HEK293 (cell line): ENCODE data around the gene NUP35.
A peak's percentile ranks its signal among the peaks of the same experiment; 100 is the strongest.

Source experiments
- CTCF ChIA-PET: fragments of 350-600 bp; formaldehyde crosslinking; extraction: SDS; loops from one replicate; lab custom pipeline; 2021; ENCODE audit warnings: antibody characterized with exemption; lab: Yijun Ruan, JAX
- POLR2A ChIA-PET: fragments of 300-600 bp; formaldehyde crosslinking; extraction: SDS; loops from one replicate; lab custom pipeline; 2020; ENCODE audit warnings: antibody characterized with exemption, inconsistent platforms; lab: Yijun Ruan, JAX
- H3K27ac ChIP-seq: fragments of 200-500 bp; sonication (Bioruptor generic); 2 replicates; pipeline ENCODE4 v1.5.1; 2014; ENCODE audit warnings: low read depth, low read length, control low read depth, inconsistent platforms; ENCODE audit errors: extremely low read depth
- H3K36me3 ChIP-seq, 2 experiments: fragments of 200-500 bp in 1 of 2; sonication (Bioruptor generic) in 1 of 2; 1 replicate in 1 of 2; 2 replicates in 1 of 2; pipeline ENCODE4 v1.5.1; 2014 to 2017; ENCODE audit warnings: inconsistent platforms in 2 of 2, low read length in 2 of 2; ENCODE audit not compliant: control insufficient read depth in 2 of 2, insufficient read depth in 1 of 2
- H3K4me1 ChIP-seq: fragments of 200-500 bp; sonication (Bioruptor generic); 2 replicates; pipeline ENCODE4 v1.5.1; 2014; ENCODE audit warnings: mild to moderate bottlenecking, low read length, inconsistent platforms; ENCODE audit not compliant: control insufficient read depth, insufficient read depth
- H3K4me3 ChIP-seq: 2 replicates; pipeline ENCODE4 v1.5.1; 2011; ENCODE audit warnings: low read depth, mild to moderate bottlenecking, control low read depth, low read length, moderate library complexity
- H3K9me3 ChIP-seq: fragments of 200-500 bp; sonication (Bioruptor generic); 2 replicates; pipeline ENCODE4 v1.5.1; 2014; ENCODE audit warnings: low read depth, low read length, inconsistent platforms; ENCODE audit not compliant: control insufficient read depth, insufficient read depth
- EGR2 ChIP-seq: fragments of 450-650 bp; formaldehyde crosslinking; IDR thresholded peaks from 2 replicates; pipeline ENCODE4 v1.5.1; 2016; ENCODE audit warnings: low read depth, missing biosample characterization, missing genetic modification characterization
- PRDM1 ChIP-seq: fragments of 450-650 bp; formaldehyde crosslinking; IDR thresholded peaks from 2 replicates; pipeline ENCODE4; 2016; ENCODE audit warnings: missing biosample characterization, missing genetic modification characterization
- ZBTB1 ChIP-seq: fragments of 450-650 bp; formaldehyde crosslinking; IDR thresholded peaks from 2 replicates; pipeline ENCODE4 v1.5.1; 2016; ENCODE audit warnings: missing biosample characterization, missing genetic modification characterization
- ZBTB21 ChIP-seq: fragments of 450-650 bp; formaldehyde crosslinking; IDR thresholded peaks from 2 replicates; pipeline ENCODE4 v1.5.1; 2017; ENCODE audit warnings: missing biosample characterization, missing genetic modification characterization
- ZFHX2 ChIP-seq: fragments of 450-650 bp; formaldehyde crosslinking; conservative IDR thresholded peaks from 2 replicates; pipeline ENCODE4 v1.5.1; 2016; ENCODE audit warnings: missing biosample characterization, missing genetic modification characterization
- ZNF133 ChIP-seq: fragments of 450-650 bp; formaldehyde crosslinking; IDR thresholded peaks from 2 replicates; pipeline ENCODE4 v1.5.1; 2016; ENCODE audit warnings: missing biosample characterization, missing genetic modification characterization
- ZNF155 ChIP-seq: fragments of 450-650 bp; formaldehyde crosslinking; IDR thresholded peaks from 2 replicates; pipeline ENCODE4 v1.5.1; 2016; ENCODE audit warnings: missing biosample characterization, missing genetic modification characterization
- ZNF223 ChIP-seq: fragments of 450-650 bp; formaldehyde crosslinking; IDR thresholded peaks from 2 replicates; pipeline ENCODE4 v1.5.1; 2016; ENCODE audit warnings: missing biosample characterization, missing genetic modification characterization
- ZNF23 ChIP-seq: fragments of 450-650 bp; formaldehyde crosslinking; IDR thresholded peaks from 2 replicates; pipeline ENCODE4 v1.5.1; 2016; ENCODE audit warnings: missing biosample characterization, missing genetic modification characterization, borderline replicate concordance
- ZNF274 ChIP-seq, 2 experiments: fragments of 200-500 bp in 1 of 2; fragments of 450-650 bp in 1 of 2; sonication (Bioruptor generic) in 1 of 2; formaldehyde crosslinking in 1 of 2; IDR thresholded peaks; 2 replicates each; pipeline versions ENCODE4 v1.5.1 to v1.6.1; 2014 to 2016; ENCODE audit warnings: borderline replicate concordance in 1 of 2, inconsistent platforms in 1 of 2, low read length in 1 of 2, missing biosample characterization in 1 of 2, missing genetic modification characterization in 1 of 2
- ZNF366 ChIP-seq: fragments of 450-650 bp; formaldehyde crosslinking; conservative IDR thresholded peaks from 2 replicates; pipeline ENCODE4 v1.5.1; 2016; ENCODE audit warnings: missing biosample characterization, missing genetic modification characterization
- ZNF530 ChIP-seq: fragments of 450-650 bp; formaldehyde crosslinking; IDR thresholded peaks from 2 replicates; pipeline ENCODE4 v1.5.1; 2016; ENCODE audit warnings: low read depth, missing biosample characterization, missing genetic modification characterization
- ZNF549 ChIP-seq: fragments of 450-650 bp; IDR thresholded peaks from 2 replicates; pipeline ENCODE4 v1.5.1; 2018; ENCODE audit warnings: missing biosample characterization, missing genetic modification characterization, mild to moderate bottlenecking, inconsistent platforms, moderate library complexity
- ZNF623 ChIP-seq: fragments of 450-650 bp; formaldehyde crosslinking; IDR thresholded peaks from 2 replicates; pipeline ENCODE4 v1.5.1; 2016; ENCODE audit warnings: missing biosample characterization, missing genetic modification characterization
- ZNF660 ChIP-seq: fragments of 450-650 bp; IDR thresholded peaks from 2 replicates; pipeline ENCODE4 v1.5.1; 2018; ENCODE audit warnings: missing biosample characterization, mild to moderate bottlenecking, missing genetic modification characterization
- ZNF677 ChIP-seq: fragments of 450-650 bp; IDR thresholded peaks from 2 replicates; pipeline ENCODE4 v1.5.0; 2018; ENCODE audit warnings: missing biosample characterization, mild to moderate bottlenecking, missing genetic modification characterization, moderate library complexity
- ZNF777 ChIP-seq: fragments of 450-650 bp; formaldehyde crosslinking; IDR thresholded peaks from 2 replicates; pipeline ENCODE4 v1.5.1; 2017; ENCODE audit warnings: missing biosample characterization, missing genetic modification characterization, borderline replicate concordance
- TF ChIP-seq, protein P1 (sequence below): fragments of 450-650 bp; formaldehyde crosslinking; IDR thresholded peaks from 2 replicates; pipeline ENCODE4 v1.5.1; 2016; ENCODE audit warnings: missing biosample characterization, missing genetic modification characterization, low read depth
- TF ChIP-seq, protein P2 (sequence below): fragments of 450-650 bp; formaldehyde crosslinking; IDR thresholded peaks from 2 replicates; pipeline ENCODE4; 2016; ENCODE audit warnings: missing biosample characterization, missing genetic modification characterization
- TF ChIP-seq, protein P3 (sequence below): fragments of 450-650 bp; IDR thresholded peaks from 2 replicates; pipeline ENCODE4 v1.5.1; 2018; ENCODE audit warnings: missing biosample characterization, mild to moderate bottlenecking, missing genetic modification characterization
- TF ChIP-seq, protein P4 (sequence below): fragments of 450-650 bp; formaldehyde crosslinking; IDR thresholded peaks from 2 replicates; pipeline ENCODE4 v1.5.1; 2016; ENCODE audit warnings: missing biosample characterization, missing genetic modification characterization
- TF ChIP-seq, protein P5 (sequence below): fragments of 450-650 bp; formaldehyde crosslinking; IDR thresholded peaks from 2 replicates; pipeline ENCODE4 v1.5.1; 2017; ENCODE audit warnings: missing biosample characterization, missing genetic modification characterization
- TF ChIP-seq, protein P6 (sequence below): fragments of 450-650 bp; formaldehyde crosslinking; IDR thresholded peaks from 2 replicates; pipeline ENCODE4 v1.5.1; 2016; ENCODE audit warnings: missing biosample characterization, missing genetic modification characterization, low read depth

Gene NUP35

DNA sequence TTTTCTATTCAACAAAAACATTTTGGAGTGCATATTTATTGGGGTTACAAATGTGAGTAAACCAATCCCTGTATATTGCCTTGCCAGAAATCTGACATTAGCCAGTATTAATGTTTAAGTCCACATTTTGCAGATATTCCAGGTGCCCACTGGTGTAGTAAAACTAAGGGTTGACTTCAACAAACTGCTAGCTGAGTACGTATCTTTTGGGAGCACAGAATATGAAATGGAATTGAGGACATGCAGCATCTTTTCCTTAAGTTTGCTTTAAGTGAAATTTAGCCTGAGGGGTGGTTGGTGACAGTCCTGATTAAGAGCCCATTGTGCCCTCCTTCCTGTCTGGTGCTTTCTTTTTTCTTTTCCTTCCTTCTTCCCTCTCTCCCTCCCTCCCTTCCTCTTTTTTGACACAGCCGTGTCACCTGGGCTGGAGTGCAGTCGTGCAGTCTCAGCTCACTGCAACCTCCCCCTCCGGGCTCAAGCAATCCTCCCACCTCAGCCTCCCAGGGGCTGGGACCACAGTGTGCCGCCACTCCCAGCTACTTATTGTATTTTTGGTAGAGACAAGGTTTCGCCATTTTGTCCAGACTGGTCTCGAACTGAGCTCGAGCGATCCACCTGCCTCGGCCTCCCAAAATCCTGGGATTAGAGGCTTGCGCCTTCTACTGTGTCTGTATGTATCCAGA, 1.6 kb downstream of the NUP35 start:
- ChIA-PET CTCF (no interaction called here), POLR2A (interaction anchor here (0.6 kb wide), 1 partner anchor 114 kb away, joined by 5 read pairs; no protein-coding TSS in a partner anchor)
- no peak overlapping the region for H3K27ac ChIP-seq
- H3K36me3 ChIP-seq = peaks cover 1 to 20% of the 10 kb centered on the region in 2 experiments; a peak in 2 of 3 replicates
- no peak overlapping the region; the same call in 1 of the 2 replicates for H3K4me3 ChIP-seq
- TF ChIP-seq ZNF155 (tag by site-specific recombination) = no peak
- TF ChIP-seq ZFHX2 (tag by site-specific recombination) = peak; percentile 53; the same call in 1 of the 2 replicates
- TF ChIP-seq, protein P1, sequence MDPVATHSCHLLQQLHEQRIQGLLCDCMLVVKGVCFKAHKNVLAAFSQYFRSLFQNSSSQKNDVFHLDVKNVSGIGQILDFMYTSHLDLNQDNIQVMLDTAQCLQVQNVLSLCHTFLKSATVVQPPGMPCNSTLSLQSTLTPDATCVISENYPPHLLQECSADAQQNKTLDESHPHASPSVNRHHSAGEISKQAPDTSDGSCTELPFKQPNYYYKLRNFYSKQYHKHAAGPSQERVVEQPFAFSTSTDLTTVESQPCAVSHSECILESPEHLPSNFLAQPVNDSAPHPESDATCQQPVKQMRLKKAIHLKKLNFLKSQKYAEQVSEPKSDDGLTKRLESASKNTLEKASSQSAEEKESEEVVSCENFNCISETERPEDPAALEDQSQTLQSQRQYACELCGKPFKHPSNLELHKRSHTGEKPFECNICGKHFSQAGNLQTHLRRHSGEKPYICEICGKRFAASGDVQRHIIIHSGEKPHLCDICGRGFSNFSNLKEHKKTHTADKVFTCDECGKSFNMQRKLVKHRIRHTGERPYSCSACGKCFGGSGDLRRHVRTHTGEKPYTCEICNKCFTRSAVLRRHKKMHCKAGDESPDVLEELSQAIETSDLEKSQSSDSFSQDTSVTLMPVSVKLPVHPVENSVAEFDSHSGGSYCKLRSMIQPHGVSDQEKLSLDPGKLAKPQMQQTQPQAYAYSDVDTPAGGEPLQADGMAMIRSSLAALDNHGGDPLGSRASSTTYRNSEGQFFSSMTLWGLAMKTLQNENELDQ = no peak
- peak; percentile 51; the same call in 1 of the 2 replicates for TF ChIP-seq PRDM1
- TF ChIP-seq ZBTB1 (tag by site-specific recombination) = no peak
- TF ChIP-seq EGR2 (tag by site-specific recombination) = peak; percentile 47; the same call in 1 of the 2 replicates
- no peak for TF ChIP-seq ZNF274 (IDR thresholded peaks at IDR 0.05; ENCODE audit: low read length)
- no peak for TF ChIP-seq ZNF274 (tag by site-specific recombination; IDR thresholded peaks at IDR 0.05; ENCODE audit: borderline replicate concordance)
- peak; percentile 84 for TF ChIP-seq ZNF366 (tag by site-specific recombination)
- TF ChIP-seq, protein P2, sequence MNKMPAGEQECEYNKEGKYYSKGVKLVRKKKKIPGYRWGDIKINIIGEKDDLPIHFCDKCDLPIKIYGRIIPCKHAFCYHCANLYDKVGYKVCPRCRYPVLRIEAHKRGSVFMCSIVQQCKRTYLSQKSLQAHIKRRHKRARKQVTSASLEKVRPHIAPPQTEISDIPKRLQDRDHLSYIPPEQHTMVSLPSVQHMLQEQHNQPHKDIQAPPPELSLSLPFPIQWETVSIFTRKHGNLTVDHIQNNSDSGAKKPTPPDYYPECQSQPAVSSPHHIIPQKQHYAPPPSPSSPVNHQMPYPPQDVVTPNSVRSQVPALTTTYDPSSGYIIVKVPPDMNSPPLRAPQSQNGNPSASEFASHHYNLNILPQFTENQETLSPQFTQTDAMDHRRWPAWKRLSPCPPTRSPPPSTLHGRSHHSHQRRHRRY (tag by site-specific recombination) = no peak
- no peaks in the 10 kb centered on the region for H3K9me3 ChIP-seq
- no peaks in the 10 kb centered on the region for H3K4me1 ChIP-seq

DNA sequence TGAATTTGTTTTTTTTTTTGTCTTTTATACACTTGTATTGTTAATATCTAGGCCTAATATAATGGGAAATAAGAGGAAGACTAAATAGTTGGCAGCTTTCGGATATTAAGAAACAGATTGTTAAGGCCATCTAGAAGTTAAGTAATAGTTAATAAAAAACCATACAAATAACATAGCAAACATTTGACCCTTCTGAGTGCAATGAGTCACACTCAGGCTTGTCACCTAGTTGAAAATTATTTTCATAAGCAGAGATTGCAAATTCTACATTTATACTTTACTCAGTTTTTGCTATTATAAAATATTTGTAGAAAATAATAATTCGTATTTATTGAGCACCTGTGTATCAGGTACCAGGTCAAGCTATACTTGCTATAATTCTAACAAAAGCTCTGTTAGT, 2.4 kb downstream of the NUP35 start:
- no peaks in the 10 kb centered on the region for H3K4me1 ChIP-seq
- H3K27ac ChIP-seq = no peak overlapping the region
- H3K9me3 ChIP-seq = no peaks in the 10 kb centered on the region
- no peak overlapping the region for H3K4me3 ChIP-seq
- ChIA-PET CTCF (interaction anchor here (0.6 kb wide), 1 partner anchor 255 kb away, joined by 5 read pairs; no protein-coding TSS in a partner anchor), POLR2A (interaction anchor here (0.6 kb wide), 1 partner anchor 113 kb away, joined by 5 read pairs; no protein-coding TSS in a partner anchor)
- H3K36me3 ChIP-seq = peaks cover 6 to 26% of the 10 kb centered on the region in 2 experiments; a peak in 2 of 3 replicates
- TF ChIP-seq, protein P3, sequence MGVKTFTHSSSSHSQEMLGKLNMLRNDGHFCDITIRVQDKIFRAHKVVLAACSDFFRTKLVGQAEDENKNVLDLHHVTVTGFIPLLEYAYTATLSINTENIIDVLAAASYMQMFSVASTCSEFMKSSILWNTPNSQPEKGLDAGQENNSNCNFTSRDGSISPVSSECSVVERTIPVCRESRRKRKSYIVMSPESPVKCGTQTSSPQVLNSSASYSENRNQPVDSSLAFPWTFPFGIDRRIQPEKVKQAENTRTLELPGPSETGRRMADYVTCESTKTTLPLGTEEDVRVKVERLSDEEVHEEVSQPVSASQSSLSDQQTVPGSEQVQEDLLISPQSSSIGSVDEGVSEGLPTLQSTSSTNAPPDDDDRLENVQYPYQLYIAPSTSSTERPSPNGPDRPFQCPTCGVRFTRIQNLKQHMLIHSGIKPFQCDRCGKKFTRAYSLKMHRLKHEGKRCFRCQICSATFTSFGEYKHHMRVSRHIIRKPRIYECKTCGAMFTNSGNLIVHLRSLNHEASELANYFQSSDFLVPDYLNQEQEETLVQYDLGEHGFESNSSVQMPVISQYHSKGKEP = no peak
- TF ChIP-seq, protein P4, sequence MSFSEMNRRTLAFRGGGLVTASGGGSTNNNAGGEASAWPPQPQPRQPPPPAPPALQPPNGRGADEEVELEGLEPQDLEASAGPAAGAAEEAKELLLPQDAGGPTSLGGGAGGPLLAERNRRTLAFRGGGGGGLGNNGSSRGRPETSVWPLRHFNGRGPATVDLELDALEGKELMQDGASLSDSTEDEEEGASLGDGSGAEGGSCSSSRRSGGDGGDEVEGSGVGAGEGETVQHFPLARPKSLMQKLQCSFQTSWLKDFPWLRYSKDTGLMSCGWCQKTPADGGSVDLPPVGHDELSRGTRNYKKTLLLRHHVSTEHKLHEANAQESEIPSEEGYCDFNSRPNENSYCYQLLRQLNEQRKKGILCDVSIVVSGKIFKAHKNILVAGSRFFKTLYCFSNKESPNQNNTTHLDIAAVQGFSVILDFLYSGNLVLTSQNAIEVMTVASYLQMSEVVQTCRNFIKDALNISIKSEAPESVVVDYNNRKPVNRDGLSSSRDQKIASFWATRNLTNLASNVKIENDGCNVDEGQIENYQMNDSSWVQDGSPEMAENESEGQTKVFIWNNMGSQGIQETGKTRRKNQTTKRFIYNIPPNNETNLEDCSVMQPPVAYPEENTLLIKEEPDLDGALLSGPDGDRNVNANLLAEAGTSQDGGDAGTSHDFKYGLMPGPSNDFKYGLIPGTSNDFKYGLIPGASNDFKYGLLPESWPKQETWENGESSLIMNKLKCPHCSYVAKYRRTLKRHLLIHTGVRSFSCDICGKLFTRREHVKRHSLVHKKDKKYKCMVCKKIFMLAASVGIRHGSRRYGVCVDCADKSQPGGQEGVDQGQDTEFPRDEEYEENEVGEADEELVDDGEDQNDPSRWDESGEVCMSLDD (tag by site-specific recombination) = no peak
- TF ChIP-seq ZNF223 (tag by site-specific recombination) (no peak), ZNF549 (tag by site-specific recombination) (no peak), ZNF133 (tag by site-specific recombination) (no peak), ZNF530 (no peak), ZNF777 (tag by site-specific recombination) (no peak), ZNF23 (tag by site-specific recombination) (no peak), ZNF623 (tag by site-specific recombination) (no peak), ZNF660 (tag by site-specific recombination) (no peak), PRDM1 (no peak), ZBTB21 (tag by site-specific recombination) (no peak), ZNF677 (tag by site-specific recombination) (no peak)
- TF ChIP-seq, protein P5, sequence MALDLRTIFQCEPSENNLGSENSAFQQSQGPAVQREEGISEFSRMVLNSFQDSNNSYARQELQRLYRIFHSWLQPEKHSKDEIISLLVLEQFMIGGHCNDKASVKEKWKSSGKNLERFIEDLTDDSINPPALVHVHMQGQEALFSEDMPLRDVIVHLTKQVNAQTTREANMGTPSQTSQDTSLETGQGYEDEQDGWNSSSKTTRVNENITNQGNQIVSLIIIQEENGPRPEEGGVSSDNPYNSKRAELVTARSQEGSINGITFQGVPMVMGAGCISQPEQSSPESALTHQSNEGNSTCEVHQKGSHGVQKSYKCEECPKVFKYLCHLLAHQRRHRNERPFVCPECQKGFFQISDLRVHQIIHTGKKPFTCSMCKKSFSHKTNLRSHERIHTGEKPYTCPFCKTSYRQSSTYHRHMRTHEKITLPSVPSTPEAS (tag by site-specific recombination) = no peak
- TF ChIP-seq, protein P6, sequence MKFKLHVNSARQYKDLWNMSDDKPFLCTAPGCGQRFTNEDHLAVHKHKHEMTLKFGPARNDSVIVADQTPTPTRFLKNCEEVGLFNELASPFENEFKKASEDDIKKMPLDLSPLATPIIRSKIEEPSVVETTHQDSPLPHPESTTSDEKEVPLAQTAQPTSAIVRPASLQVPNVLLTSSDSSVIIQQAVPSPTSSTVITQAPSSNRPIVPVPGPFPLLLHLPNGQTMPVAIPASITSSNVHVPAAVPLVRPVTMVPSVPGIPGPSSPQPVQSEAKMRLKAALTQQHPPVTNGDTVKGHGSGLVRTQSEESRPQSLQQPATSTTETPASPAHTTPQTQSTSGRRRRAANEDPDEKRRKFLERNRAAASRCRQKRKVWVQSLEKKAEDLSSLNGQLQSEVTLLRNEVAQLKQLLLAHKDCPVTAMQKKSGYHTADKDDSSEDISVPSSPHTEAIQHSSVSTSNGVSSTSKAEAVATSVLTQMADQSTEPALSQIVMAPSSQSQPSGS (tag by site-specific recombination) = no peak
